H1 (cell line): ENCODE data around the gene L3MBTL2. TPM values are rescaled to one million over a fixed set of nuclear protein-coding genes. Genes with fewer than 3 reads are reported as not detected.

Source experiments
- CTCF ChIA-PET: fragments of 300-600 bp; sonication (Branson Sonifier 250); formaldehyde crosslinking; loops from one replicate; lab custom pipeline; 2021; ENCODE audit not compliant: partially characterized antibody; lab: Charles Lee
- POLR2A ChIA-PET: fragments of 300-600 bp; sonication (Branson Sonifier 250); formaldehyde crosslinking; loops from one replicate; lab custom pipeline; 2021; ENCODE audit warnings: inconsistent platforms; ENCODE audit not compliant: partially characterized antibody; lab: Charles Lee
- DNase-seq, 2 experiments: peaks; one replicate each; pipeline versions ENCODE4 v3.0.0 to v3.0.0-alpha.2; 2010 to 2022; ENCODE audit warnings: low spot score in 2 of 2, low read depth in 1 of 2, mixed read lengths in 1 of 2
- FAIRE-seq: peaks from 2 replicates; lab custom pipeline; 2011; peaks lifted over from hg19 to GRCh38; lab: Jason Lieb, UNC
- H2AFZ ChIP-seq: 2 replicates; pipeline ENCODE4 v1.8.1; 2012; ENCODE audit warnings: low read length, inconsistent platforms
- H2AK5ac ChIP-seq: 2 replicates; pipeline ENCODE4 v1.6.1; 2013; ENCODE audit warnings: low read depth, low read length
- H2BK120ac ChIP-seq: replicated peaks from 2 replicates; pipeline ENCODE3; 2013; ENCODE audit warnings: low read depth, low read length, inconsistent platforms
- H2BK12ac ChIP-seq: 2 replicates; pipeline ENCODE4 v1.6.1; 2013; ENCODE audit warnings: low read depth, low read length
- H2BK15ac ChIP-seq: 2 replicates; pipeline ENCODE4 v1.6.1; 2013; ENCODE audit warnings: low read length
- H2BK20ac ChIP-seq: 2 replicates; pipeline ENCODE4 v1.6.1; 2013; ENCODE audit warnings: low read length
- H2BK5ac ChIP-seq: 2 replicates; pipeline ENCODE4 v1.6.1; 2013; ENCODE audit warnings: low read depth, low read length
- H3K14ac ChIP-seq: 2 replicates; pipeline ENCODE4 v1.6.1; 2013; ENCODE audit warnings: inconsistent platforms; ENCODE audit not compliant: insufficient read length
- H3K18ac ChIP-seq: 2 replicates; pipeline ENCODE4 v1.6.1; 2013; ENCODE audit warnings: low read length; ENCODE audit errors: extremely low read depth
- H3K23ac ChIP-seq: 2 replicates; pipeline ENCODE4 v1.6.1; 2013; ENCODE audit warnings: inconsistent platforms; ENCODE audit not compliant: insufficient read length
- H3K23me2 ChIP-seq: 2 replicates; pipeline ENCODE4 v1.6.1; 2013; ENCODE audit warnings: low read depth, low read length
- H3K27ac ChIP-seq: 2 replicates; pipeline ENCODE4 v1.6.1; 2011; ENCODE audit warnings: low read depth, low read length, inconsistent platforms
- H3K27me3 ChIP-seq, 4 experiments: replicated peaks in 1 of 4; 1 replicate in 1 of 4; 2 replicates in 3 of 4; pipeline versions ENCODE4 v1.6.1 to v1.8.1; 2011 to 2013; ENCODE audit warnings: low read length in 3 of 4, mild to moderate bottlenecking in 3 of 4, inconsistent platforms in 2 of 4, mixed read lengths in 2 of 4, moderate library complexity in 1 of 4; ENCODE audit not compliant: control insufficient read depth in 3 of 4, insufficient read depth in 3 of 4; ENCODE audit errors: extremely low read depth in 1 of 4
- H3K36me3 ChIP-seq, 4 experiments: 2 replicates each; pipeline versions ENCODE4 v1.6.1 to v1.8.1; 2011 to 2013; ENCODE audit warnings: mild to moderate bottlenecking in 4 of 4, low read length in 3 of 4, moderate library complexity in 2 of 4, control low read depth in 1 of 4, inconsistent platforms in 1 of 4; ENCODE audit not compliant: insufficient read depth in 4 of 4, control insufficient read depth in 2 of 4
- H3K4ac ChIP-seq: replicated peaks from 2 replicates; pipeline ENCODE3; 2013; ENCODE audit warnings: low read length, low read depth, mixed read lengths, inconsistent platforms; ENCODE audit not compliant: insufficient read length
- H3K4me1 ChIP-seq, 4 experiments: replicated peaks in 1 of 4; 1 replicate in 1 of 4; 2 replicates in 3 of 4; pipeline versions ENCODE4 v1.6.1 to v1.8.1; 2011 to 2013; ENCODE audit warnings: low read length in 3 of 4, inconsistent platforms in 2 of 4, mixed read lengths in 1 of 4; ENCODE audit not compliant: insufficient read depth in 4 of 4, control insufficient read depth in 3 of 4
- H3K4me2 ChIP-seq, 2 experiments: 2 replicates each; pipeline versions ENCODE4 v1.6.1 to v1.8.1; 2011 to 2013; ENCODE audit warnings: low read depth in 2 of 2, low read length in 2 of 2, control low read depth in 1 of 2, inconsistent platforms in 1 of 2, mild to moderate bottlenecking in 1 of 2; ENCODE audit not compliant: insufficient read depth in 1 of 2
- H3K4me3 ChIP-seq, 4 experiments: fragments of 200-600, 300-600 bp in 1 of 4; sonication (generic), shearing (Covaris generic), sonication (Bioruptor Twin) in 1 of 4; 2 replicates each; pipeline versions ENCODE4 v1.5.1 to v1.8.1; 2011 to 2016; ENCODE audit warnings: low read length in 4 of 4, low read depth in 3 of 4, control low read depth in 2 of 4, inconsistent platforms in 2 of 4, mild to moderate bottlenecking in 2 of 4, mixed read lengths in 1 of 4, moderate library complexity in 1 of 4; ENCODE audit not compliant: insufficient read depth in 2 of 4; ENCODE audit errors: extremely low read depth in 1 of 4
- H3K56ac ChIP-seq: replicated peaks from 2 replicates; pipeline ENCODE3; 2013; ENCODE audit warnings: low read depth, mild to moderate bottlenecking, mixed read lengths, low read length, inconsistent platforms; ENCODE audit not compliant: insufficient read length
- H3K79me1 ChIP-seq: 2 replicates; pipeline ENCODE4 v1.6.1; 2013; ENCODE audit warnings: low read depth, low read length, control low read depth
- H3K79me2 ChIP-seq, 2 experiments: 2 replicates each; pipeline versions ENCODE4 v1.6.1 to v1.8.1; 2012 to 2013; ENCODE audit warnings: low read length in 2 of 2, mild to moderate bottlenecking in 2 of 2, inconsistent platforms in 1 of 2; ENCODE audit not compliant: insufficient read depth in 2 of 2, control insufficient read depth in 1 of 2
- H3K9ac ChIP-seq, 4 experiments: replicated peaks in 1 of 4; 1 replicate in 1 of 4; 2 replicates in 3 of 4; pipeline versions ENCODE4 v1.6.1 to v1.8.1; 2011 to 2013; ENCODE audit warnings: low read depth in 3 of 4, low read length in 3 of 4, control low read depth in 2 of 4, mild to moderate bottlenecking in 2 of 4, moderate library complexity in 2 of 4, inconsistent platforms in 1 of 4; ENCODE audit errors: extremely low read depth in 1 of 4
- H3K9me3 ChIP-seq, 2 experiments: 2 replicates each; pipeline versions ENCODE4 v1.6.1 to v1.8.1; 2012 to 2013; ENCODE audit warnings: mild to moderate bottlenecking in 2 of 2, moderate library complexity in 2 of 2, control low read depth in 1 of 2, inconsistent platforms in 1 of 2, low read depth in 1 of 2, low read length in 1 of 2, mixed read lengths in 1 of 2; ENCODE audit not compliant: insufficient read depth in 2 of 2
- H4K20me1 ChIP-seq, 2 experiments: replicated peaks in 1 of 2; 2 replicates each; pipeline versions ENCODE3 to v1.8.1; 2011 to 2013; ENCODE audit warnings: inconsistent platforms in 2 of 2, low read length in 2 of 2, mild to moderate bottlenecking in 1 of 2; ENCODE audit not compliant: insufficient read depth in 2 of 2, control insufficient read depth in 1 of 2
- H4K5ac ChIP-seq: 2 replicates; pipeline ENCODE4 v1.6.1; 2013; ENCODE audit warnings: low read length, low read depth, mixed read lengths, inconsistent platforms; ENCODE audit not compliant: insufficient read length
- H4K8ac ChIP-seq: 2 replicates; pipeline ENCODE4 v1.8.0; 2013; ENCODE audit warnings: mild to moderate bottlenecking, moderate library complexity, low read length, inconsistent platforms; ENCODE audit not compliant: insufficient read depth; ENCODE audit errors: extremely low read depth
- H4K91ac ChIP-seq: replicated peaks from 2 replicates; pipeline ENCODE3; 2013; ENCODE audit warnings: low read length, mixed read lengths, inconsistent platforms; ENCODE audit not compliant: insufficient read length
- E2F6 ChIP-seq: IDR thresholded peaks from 2 replicates; pipeline ENCODE4 v1.6.1; 2012; ENCODE audit warnings: inconsistent platforms
- GTF2F1 ChIP-seq: IDR thresholded peaks from 2 replicates; pipeline ENCODE4 v1.6.1; 2012; ENCODE audit warnings: low read depth, low read length, improper control_type of control experiment, borderline replicate concordance
- KDM1A ChIP-seq: fragments of 200-600, 300-600 bp; sonication (generic); IDR thresholded peaks from 2 replicates; pipeline ENCODE4 v1.7.1; 2016; ENCODE audit warnings: mild to moderate bottlenecking, low read length, borderline replicate concordance
- NANOG ChIP-seq: IDR thresholded peaks from 2 replicates; pipeline ENCODE4 v1.6.1; 2011; ENCODE audit warnings: low read length, low read depth, mild to moderate bottlenecking, inconsistent platforms; ENCODE audit not compliant: insufficient read depth, poor library complexity, severe bottlenecking
- POLR2A ChIP-seq, 2 experiments: IDR thresholded peaks; 1 replicate in 1 of 2; 2 replicates in 1 of 2; pipeline ENCODE4 v1.6.1; 2011; ENCODE audit warnings: low read depth in 2 of 2, low read length in 2 of 2, mild to moderate bottlenecking in 2 of 2; ENCODE audit errors: control extremely low read depth in 1 of 2
- POU5F1 ChIP-seq: IDR thresholded peaks from 2 replicates; pipeline ENCODE4 v1.6.1; 2011; ENCODE audit warnings: low read depth, mild to moderate bottlenecking, low read length, moderate library complexity
- RBBP5 ChIP-seq: IDR thresholded peaks from 2 replicates; pipeline ENCODE4 v1.7.1; 2012; ENCODE audit warnings: low read depth, mild to moderate bottlenecking, inconsistent platforms, low read length, moderate library complexity, borderline replicate concordance
- RXRA ChIP-seq: IDR thresholded peaks from 2 replicates; pipeline ENCODE4 v1.6.1; 2011; ENCODE audit warnings: low read depth, mild to moderate bottlenecking, low read length, moderate library complexity; ENCODE audit not compliant: insufficient read depth
- SIRT6 ChIP-seq: IDR thresholded peaks from one replicate; pipeline ENCODE4 v1.7.1; 2012; ENCODE audit warnings: low read length, inconsistent platforms
- SP4 ChIP-seq: IDR thresholded peaks from 2 replicates; pipeline ENCODE4 v1.6.1; 2012; ENCODE audit warnings: low read length, inconsistent platforms
- SRF ChIP-seq: IDR thresholded peaks from 2 replicates; pipeline ENCODE4 v1.6.1; 2011; ENCODE audit warnings: mild to moderate bottlenecking, low read depth, low read length, moderate library complexity
- TEAD4 ChIP-seq: IDR thresholded peaks from 2 replicates; pipeline ENCODE4 v1.6.1; 2012; ENCODE audit warnings: low read depth, low read length, inconsistent platforms, mixed read lengths
- WGBS, 2 experiments: shearing (Covaris generic) in 1 of 2; methylation state at CpG; one replicate each; pipeline versions ENCODE4 v1.1.6 to v1.1.7; 2013 to 2015; ENCODE audit warnings: low lambda C conversion rate in 2 of 2, mixed read lengths in 2 of 2, inconsistent platforms in 1 of 2, low coverage in 1 of 2, missing lambda C conversion rate in 1 of 2; ENCODE audit not compliant: insufficient replicate concordance in 2 of 2, insufficient coverage in 1 of 2, insufficient read length in 1 of 2; ENCODE audit errors: extremely low coverage in 1 of 2, missing lambda C conversion rate in 1 of 2; 5-methylcytosine and 5-hydroxymethylcytosine counted together
- polyA plus RNA-seq, 7 experiments: library from polyadenylated mRNA; depleted of rRNA in 3 of 7; stranded (reverse) in 5 of 7; unstranded in 2 of 7; fragments of >200 nt in 5 of 7; fragments of 200-250 nt in 2 of 7; gene quantifications; 1 replicate in 5 of 7; 2 replicates in 1 of 7; 4 replicates in 1 of 7; pipeline versions ENCODE4 v1.2.1 to v1.2.3, GENCODE V29; 2011 to 2013; ENCODE audit warnings: missing spikeins in 2 of 7, mixed read lengths in 2 of 7
- total RNA-seq: library from RNA; stranded (reverse); fragmentation: NEBNext Ultra II Directional; extraction: Animal tissue kit (Norgen Biotek cat#: 25700); gene quantifications from 2 replicates; pipeline ENCODE4 v1.2.1, GENCODE V29; 2021
- TF ChIP-seq, protein P1 (sequence below): IDR thresholded peaks from 2 replicates; pipeline ENCODE4 v1.6.1; 2012; ENCODE audit warnings: inconsistent platforms

L3MBTL2 gene
- total and polyA plus RNA-seq, 2 of the 8 experiments (the other 6 are each of a cell fraction or from before 2014, with no cell fraction given): 23.9 to 24.9 TPM

DNA sequence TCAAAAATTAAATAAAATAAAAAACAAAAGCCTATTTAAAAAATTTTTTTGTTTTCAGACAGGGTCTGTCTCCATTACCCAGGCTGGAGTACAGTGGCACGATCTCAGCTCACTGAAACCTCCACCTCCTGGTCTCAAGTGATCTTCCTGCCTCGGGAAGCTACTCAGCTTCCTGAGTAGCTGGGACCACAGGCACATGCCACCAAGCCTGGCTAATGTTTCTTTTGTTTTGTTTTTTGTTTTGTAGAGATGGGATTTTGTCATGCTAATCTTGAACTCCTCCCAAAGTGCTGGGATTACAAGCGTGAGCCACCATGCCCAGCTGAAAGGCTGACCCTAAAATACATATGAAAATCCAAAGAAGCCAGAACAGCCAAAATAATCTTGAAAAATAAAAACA, 20.4 kb upstream of the L3MBTL2 start:
- Histone ChIP-seq H3K23ac (no peak overlapping the region), H2BK20ac (no peak overlapping the region), H3K4me2 (peak overlapping the region in 1 of 2 experiments; percentile 22; a peak in 2 of 4 replicates), H3K27me3 (no peaks in the 10 kb centered on the region)
- TF ChIP-seq SRF (no peak), RXRA (no peak), GTF2F1 (no peak), E2F6 (peak; percentile 78; the same call in 1 of the 2 replicates), SIRT6 (no peak), POLR2A (IDR thresholded peaks at IDR 0.05; ENCODE audit: control extremely low read depth in 1 of 2, low read depth in 2 of 2, low read length in 2 of 2) (peak in 1 of 2 experiments; percentile 29; a peak in 1 of 3 replicates), SP4 (peak; percentile 31; the same call in 1 of the 2 replicates), KDM1A (no peak), POU5F1 (peak; percentile 75), TEAD4 (no peak), RBBP5 (no peak), NANOG (peak; percentile 75)
- TF ChIP-seq, protein P1, sequence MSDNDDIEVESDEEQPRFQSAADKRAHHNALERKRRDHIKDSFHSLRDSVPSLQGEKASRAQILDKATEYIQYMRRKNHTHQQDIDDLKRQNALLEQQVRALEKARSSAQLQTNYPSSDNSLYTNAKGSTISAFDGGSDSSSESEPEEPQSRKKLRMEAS: peak; percentile 91
- TF ChIP-seq, all 59 proteins: peak for 6
- WGBS, 2 experiments: 19% methylated on average over 3 of the region's 3 CpGs; no CpG with 5 or more reads in 1 of the 2 experiments
- FAIRE-seq (peak; percentile 85), DNase-seq (peak in 1 of 2 experiments; percentile 67)
- peaks cover 0 to 7% (median 0%) of the 10 kb centered on the region in 4 experiments; a peak in 1 of 8 replicates for H3K36me3 ChIP-seq
- ChIA-PET POLR2A (interaction anchor here (0.7 to 3.3 kb wide), 10 partner anchors 10 to 493 kb away, joined by 3 to 19 read pairs (median 3); partner anchors contain the start of gene EP300), CTCF (interaction anchor here (1.3 kb wide), 2 partner anchors 9 to 53 kb away, joined by 3 to 5 read pairs; no protein-coding TSS in a partner anchor)
- H3K79me1 ChIP-seq: no peaks in the 10 kb centered on the region
- H3K27ac ChIP-seq: 0 out of 2 replicates have a peak overlapping the region, but pooled peaks have one; percentile 18
- no peak overlapping the region; the same call in 1 of the 2 replicates for H2AK5ac ChIP-seq
- no peak overlapping the region for H2BK15ac ChIP-seq
- no peak overlapping the region for H3K14ac ChIP-seq
- peak overlapping the region in 1 of 4 experiments; percentile 30; a peak in 1 of 8 replicates for H3K4me3 ChIP-seq
- H3K23me2 ChIP-seq: no peaks in the 10 kb centered on the region
- H3K4ac ChIP-seq: peak overlapping the region; percentile 69
- H3K4me1 ChIP-seq: peaks cover 0 to 5% (median 4%) of the 10 kb centered on the region in 4 experiments; a peak in 5 of 7 replicates
- H4K91ac ChIP-seq: no peak overlapping the region
- H4K20me1 ChIP-seq: no peaks in the 10 kb centered on the region
- H2BK120ac ChIP-seq: no peak overlapping the region
- no peak overlapping the region for H3K56ac ChIP-seq
- H3K9me3 ChIP-seq: no peaks in the 10 kb centered on the region
- peak overlapping the region; percentile 94; the same call in 1 of the 2 replicates for H2BK12ac ChIP-seq
- peak overlapping the region; percentile 93; the same call in 1 of the 2 replicates for H2BK5ac ChIP-seq
- no peaks in the 10 kb centered on the region for H3K79me2 ChIP-seq
- H2AFZ ChIP-seq: no peak overlapping the region
- no peak overlapping the region for H3K9ac ChIP-seq
- peak overlapping the region; percentile 2 for H4K5ac ChIP-seq
- no peak overlapping the region for H3K18ac ChIP-seq
- no peak overlapping the region for H4K8ac ChIP-seq
